OCI-M2 (cell line): Measurements from ENCODE around the gene BCL2L12.
"Not testable (repeated sequence)": the region's sequence is repeated elsewhere in the genome, so short reads cannot be mapped to it uniquely, and the experiment has no call there.

Source experiments
- DNase-seq: peaks from one replicate; lab custom pipeline; 2025; ENCODE audit not compliant: unreplicated experiment; lab: John Stamatoyannopoulos, UW

BCL2L12 gene

GRCh38 chr19:49704888-49705642 lies 39.3 kb downstream of the BCL2L12 start:
- no peak for DNase-seq

- no peak for DNase-seq
These were observed 40.2 kb downstream of the BCL2L12 start for GRCh38 chr19:49705919-49706318.

DNA sequence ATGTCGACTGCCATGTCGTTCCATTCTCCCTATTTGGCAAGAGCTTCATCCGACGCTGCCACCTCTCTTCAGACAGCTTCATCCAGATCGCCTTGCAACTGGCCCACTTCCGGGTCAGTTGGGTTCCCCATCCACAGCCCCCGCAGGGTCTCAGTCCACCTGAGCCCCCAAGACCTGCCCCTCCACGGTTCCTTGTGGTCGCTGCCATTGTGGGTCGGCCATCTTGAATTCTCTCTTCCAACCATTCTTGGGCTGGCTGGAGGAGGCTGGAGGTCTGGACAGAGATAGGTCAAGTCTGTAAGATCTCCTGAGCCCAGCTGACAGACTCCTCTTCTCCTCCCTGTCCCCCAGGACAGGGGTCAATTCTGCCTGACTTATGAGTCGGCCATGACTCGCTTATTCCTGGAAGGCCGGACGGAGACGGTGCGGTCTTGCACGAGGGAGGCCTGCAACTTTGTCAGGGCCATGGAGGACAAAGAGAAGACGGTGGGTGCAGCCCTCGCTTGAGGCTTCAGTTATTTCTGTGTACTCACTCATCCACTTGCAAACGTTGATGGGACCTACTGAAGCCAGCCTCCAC lies 44.7 kb downstream of the BCL2L12 start:
- no peak for DNase-seq

DNA sequence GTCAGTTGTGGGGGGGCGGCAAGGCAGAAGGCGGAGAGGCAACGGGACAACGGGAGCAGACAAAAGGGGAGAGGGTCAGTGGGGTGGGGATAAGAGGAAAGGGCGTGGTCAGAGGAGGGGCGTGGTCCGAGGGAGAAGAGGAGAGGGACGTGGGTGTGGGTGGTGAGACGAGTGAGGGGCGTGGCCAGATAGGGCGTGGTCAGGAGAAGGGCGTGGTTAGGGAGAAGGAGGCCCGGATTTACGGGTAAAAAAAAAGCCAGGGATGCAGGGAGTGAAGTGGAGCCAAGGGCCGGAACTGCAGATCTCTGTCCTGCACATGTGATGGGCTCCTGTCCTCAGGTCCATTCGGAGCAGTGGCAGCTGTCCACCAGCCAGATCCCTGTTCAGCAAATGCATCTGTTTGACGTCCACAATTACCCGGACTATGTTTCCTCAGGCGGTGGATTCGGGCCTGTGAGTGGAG lies 46.7 kb downstream of the BCL2L12 start:
- no peak for DNase-seq

GRCh38 chr19:49713236-49713845 lies 47.6 kb downstream of the BCL2L12 start:
- DNase-seq: no peak

- DNase-seq: no peak
These were observed 50.4 kb downstream of the BCL2L12 start for GRCh38 chr19:49716154-49716553.

DNA sequence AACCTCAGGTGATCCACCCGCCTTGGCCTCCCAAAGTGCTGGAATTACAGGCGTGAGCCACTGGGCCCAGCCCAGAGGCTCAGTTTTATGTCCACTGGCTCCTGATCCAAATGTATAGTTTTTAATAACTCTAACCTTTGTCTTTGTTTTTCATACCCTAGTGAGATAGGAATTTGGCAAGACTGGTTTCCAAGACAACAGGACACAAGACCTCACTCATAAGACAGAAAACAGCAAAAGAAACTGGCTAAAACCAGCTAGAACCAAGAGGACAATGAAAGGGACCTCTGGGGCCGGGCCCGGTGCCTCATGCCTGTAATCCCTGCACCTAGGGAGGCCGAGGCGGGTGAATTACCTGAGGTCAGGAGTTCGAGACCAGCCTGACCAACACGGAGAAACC lies 52.8 kb downstream of the BCL2L12 start:
- no peak for DNase-seq

DNA sequence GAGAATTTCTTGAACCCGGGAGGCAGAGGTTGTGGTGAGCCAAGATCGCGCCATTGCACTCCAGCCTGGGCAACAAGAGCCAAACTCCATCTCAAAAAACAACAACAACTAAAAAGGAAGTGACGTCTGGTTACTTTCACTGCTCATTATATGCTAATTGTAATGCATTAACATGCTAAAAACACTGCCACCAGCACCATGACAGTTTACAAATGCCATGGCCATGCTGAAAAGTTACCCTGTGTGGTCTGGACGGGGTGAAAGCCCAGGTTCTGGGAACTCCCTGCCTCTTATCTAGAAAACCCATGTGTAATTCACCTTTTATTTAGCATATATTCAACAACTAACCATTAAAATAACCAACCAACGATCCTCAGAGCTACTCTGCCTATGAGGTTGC lies 53.3 kb downstream of the BCL2L12 start:
- no peak for DNase-seq

DNA sequence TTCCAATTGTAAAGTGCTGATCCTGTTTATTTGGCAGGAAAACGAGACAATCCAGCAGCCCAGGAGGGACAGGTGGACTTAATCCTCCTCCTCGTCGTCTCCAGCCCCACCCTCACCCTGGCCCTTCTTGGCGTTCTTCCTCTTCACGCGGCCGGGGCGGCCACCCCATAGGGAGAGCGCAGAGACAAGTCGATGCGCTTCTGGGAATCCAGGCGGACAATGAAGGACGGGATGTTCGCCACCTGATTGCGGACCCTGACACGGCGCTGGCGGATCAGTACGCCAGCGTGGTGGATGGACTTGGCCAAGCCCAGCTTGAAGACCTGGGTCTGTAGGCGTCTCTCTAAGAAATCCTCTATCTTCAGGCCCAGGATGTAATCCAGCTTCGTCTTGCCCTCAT lies 53.7 kb downstream of the BCL2L12 start:
- DNase-seq: not testable (repeated sequence)
